Right atrium auricular region (tissue), 2 donors: ENCODE results near the gene MRPL27. TPM values are rescaled to one million over a fixed set of nuclear protein-coding genes. Genes with fewer than 3 reads are reported as not detected.

Experiments
- DNase-seq: peaks from one replicate; pipeline ENCODE4 v3.0.0-alpha.2; 2019; ENCODE audit warnings: low spot score
- H3K27ac ChIP-seq, 2 donors: fragments of 200-600 bp; sonication (generic); 1 replicate in 1 of 2; 2 replicates in 1 of 2; pipeline ENCODE4 v1.5.1; 2016 to 2019
- H3K27me3 ChIP-seq, 2 donors: fragments of 200-600 bp; sonication (generic); one replicate each; pipeline versions ENCODE4 v1.5.1 to v1.6.0; 2017 to 2019
- H3K36me3 ChIP-seq: fragments of 200-600 bp; sonication (generic); one replicate; pipeline ENCODE4 v1.5.1; 2016
- H3K4me1 ChIP-seq, 2 donors: fragments of 200-600 bp; sonication (generic); one replicate each; pipeline versions ENCODE4 v1.5.1 to v1.6.0; 2017 to 2019
- H3K4me3 ChIP-seq, 2 donors: fragments of 200-600 bp; sonication (generic); 1 replicate in 1 of 2; 2 replicates in 1 of 2; pipeline ENCODE4 v1.5.1; 2017 to 2019; ENCODE audit warnings: mild to moderate bottlenecking in 1 of 2, moderate library complexity in 1 of 2
- H3K9me3 ChIP-seq, 2 donors: fragments of 200-600 bp; sonication (generic); one replicate each; pipeline ENCODE4 v1.5.1; 2019
- CTCF ChIP-seq, 2 donors: fragments of 200-600 bp; sonication (generic); IDR thresholded peaks; one replicate each; pipeline ENCODE4 v1.5.1; 2019; ENCODE audit warnings: antibody characterized with exemption in 2 of 2
- total RNA-seq, 2 donors: library from RNA; depleted of rRNA; stranded (reverse); fragments of >200 nt; gene quantifications; one replicate each; pipeline ENCODE4 v1.1.0, GENCODE V29; 2016

The MRPL27 gene
- total RNA-seq, 2 donors from 2014 or later = 87.1 to 91.0 TPM

- Histone ChIP-seq H3K27me3 (no peaks in the 10 kb centered on the region), H3K36me3 (no peaks in the 10 kb centered on the region), H3K4me1 (no peaks in the 10 kb centered on the region), H3K4me3 (no peak overlapping the region), H3K9me3 (no peaks in the 10 kb centered on the region), H3K27ac (no peak overlapping the region)
- no peak for DNase-seq
- no peak for TF ChIP-seq CTCF (IDR thresholded peaks at IDR 0.05)
Measured at GRCh38 chr17:50325906-50326305, 47.1 kb downstream of the MRPL27 start.

- no peaks in the 10 kb centered on the region for H3K36me3 ChIP-seq
- H3K9me3 ChIP-seq = no peaks in the 10 kb centered on the region
- H3K27me3 ChIP-seq = no peaks in the 10 kb centered on the region
- no peak overlapping the region for H3K27ac ChIP-seq
- no peak for TF ChIP-seq CTCF (IDR thresholded peaks at IDR 0.05)
- no peak overlapping the region for H3K4me3 ChIP-seq
- no peaks in the 10 kb centered on the region for H3K4me1 ChIP-seq
- DNase-seq = no peak
Measured at GRCh38 chr17:50323060-50323459, 49.9 kb downstream of the MRPL27 start.

GRCh38 chr17:50322271-50322670, 50.7 kb downstream of the MRPL27 start:
- no peaks in the 10 kb centered on the region for H3K4me1 ChIP-seq
- no peak overlapping the region for H3K27ac ChIP-seq
- H3K4me3 ChIP-seq = no peak overlapping the region
- H3K27me3 ChIP-seq = no peaks in the 10 kb centered on the region
- no peak for TF ChIP-seq CTCF (IDR thresholded peaks at IDR 0.05)
- DNase-seq = no peak
- no peaks in the 10 kb centered on the region for H3K9me3 ChIP-seq
- H3K36me3 ChIP-seq = no peaks in the 10 kb centered on the region

GRCh38 chr17:50319306-50320004, 53.5 kb downstream of the MRPL27 start:
- H3K4me1 ChIP-seq = no peaks in the 10 kb centered on the region
- H3K27ac ChIP-seq = no peak overlapping the region
- no peak overlapping the region for H3K4me3 ChIP-seq
- H3K36me3 ChIP-seq = no peaks in the 10 kb centered on the region
- no peak for DNase-seq
- H3K27me3 ChIP-seq = no peaks in the 10 kb centered on the region
- TF ChIP-seq CTCF (IDR thresholded peaks at IDR 0.05) = no peak
- H3K9me3 ChIP-seq = no peaks in the 10 kb centered on the region

GRCh38 chr17:50318501-50319285, 54.3 kb downstream of the MRPL27 start:
- Histone ChIP-seq H3K27ac (no peak overlapping the region), H3K9me3 (no peaks in the 10 kb centered on the region), H3K27me3 (no peaks in the 10 kb centered on the region), H3K4me1 (no peaks in the 10 kb centered on the region), H3K36me3 (no peaks in the 10 kb centered on the region), H3K4me3 (no peak overlapping the region)
- no peak for TF ChIP-seq CTCF (IDR thresholded peaks at IDR 0.05)
- no peak for DNase-seq

Other genes with a start within 250 kb of the MRPL27 start
- gene SAMD14, start 243.0 kb downstream of the MRPL27 start, total RNA-seq = 1 to 10 TPM in 1 of 2 donors, under 1 TPM in 1; 0.78 to 1.1 TPM
- 10 to 100 TPM; 16.9 to 24.2 TPM for gene PPP1R9B, start 222.5 kb downstream of the MRPL27 start, total RNA-seq
- gene SGCA, start 207.2 kb downstream of the MRPL27 start, total RNA-seq = 100 to 1,000 TPM; 120 to 207 TPM
- gene COL1A1, start 171.6 kb downstream of the MRPL27 start, total RNA-seq = 100 to 1,000 TPM in 1 of 2 donors, 10 to 100 TPM in 1; 19.8 to 180 TPM
- gene TMEM92, start 98.7 kb downstream of the MRPL27 start, total RNA-seq = not detected
- 10 to 100 TPM; 17.1 to 20.6 TPM for gene XYLT2, start 27.1 kb downstream of the MRPL27 start, total RNA-seq
- under 1 TPM in 1 of 2 donors, not detected in 1; 0.33 TPM for gene EME1, start within 50 bp of the MRPL27 start, total RNA-seq
- gene LRRC59, start 24.3 kb upstream of the MRPL27 start, total RNA-seq = 10 to 100 TPM; 31.7 to 50.6 TPM
- gene ACSF2, start 53.0 kb upstream of the MRPL27 start, total RNA-seq = 10 to 100 TPM; 22.2 to 42.6 TPM
- under 1 TPM in 1 of 2 donors, not detected in 1; 0.70 TPM for gene CHAD, start 95.7 kb upstream of the MRPL27 start, total RNA-seq
- 10 to 100 TPM; 19.1 to 19.3 TPM for gene RSAD1, start 105.7 kb upstream of the MRPL27 start, total RNA-seq
- under 1 TPM; 0.16 to 0.19 TPM for gene MYCBPAP, start 135.3 kb upstream of the MRPL27 start, total RNA-seq
- gene EPN3, start 159.6 kb upstream of the MRPL27 start, total RNA-seq = 10 to 100 TPM in 1 of 2 donors, 1 to 10 TPM in 1; 4.5 to 13.3 TPM
- 10 to 100 TPM; 42.8 to 59.3 TPM for gene SPATA20, start 174.0 kb upstream of the MRPL27 start, total RNA-seq
- gene CACNA1G, start 187.5 kb upstream of the MRPL27 start, total RNA-seq = 1 to 10 TPM; 4.3 to 6.2 TPM